Measurements from ENCODE around the gene AP2B1.

AP2B1 gene

GRCh38 chr17:35709874-35710273 lies 122.8 kb downstream of the AP2B1 start:
- DNase-seq (ENCODE audit: extremely low read depth, low read depth): peak; percentile 38
- TF ChIP-seq CTCF (IDR thresholded peaks at IDR 0.05; ENCODE audit: low read depth, low read length): no peak

- no peak for TF ChIP-seq CTCF (IDR thresholded peaks at IDR 0.05; ENCODE audit: low read depth, low read length)
- DNase-seq (ENCODE audit: extremely low read depth, low read depth): no peak
Measured at GRCh38 chr17:35710950-35711349, 123.8 kb downstream of the AP2B1 start.

- TF ChIP-seq CTCF (IDR thresholded peaks at IDR 0.05; ENCODE audit: low read depth, low read length): no peak
- peak; percentile 77 for DNase-seq (ENCODE audit: extremely low read depth, low read depth)
Measured at GRCh38 chr17:35713069-35713728, 126.1 kb downstream of the AP2B1 start.

- DNase-seq (ENCODE audit: extremely low read depth, low read depth): no peak
- no peak for TF ChIP-seq CTCF (IDR thresholded peaks at IDR 0.05; ENCODE audit: low read depth, low read length)
Measured at GRCh38 chr17:35714988-35715387, 127.9 kb downstream of the AP2B1 start.

- DNase-seq (ENCODE audit: extremely low read depth, low read depth): no peak
- no peak for TF ChIP-seq CTCF (IDR thresholded peaks at IDR 0.05; ENCODE audit: low read depth, low read length)
Measured at GRCh38 chr17:35715416-35715815, 128.3 kb downstream of the AP2B1 start.

GRCh38 chr17:35716173-35716572 lies 129.1 kb downstream of the AP2B1 start:
- no peak for DNase-seq (ENCODE audit: extremely low read depth, low read depth)

More at GRCh38 chr17:35716173-35716572, 129.1 kb downstream of the AP2B1 start:
- TF ChIP-seq CTCF (IDR thresholded peaks at IDR 0.05; ENCODE audit: low read depth, low read length): no peak

Measured in AG09319 (cell line).